HepG2 (cell line): ENCODE results near the gene SCGB2A2. TPM values are rescaled to one million over a fixed set of nuclear protein-coding genes. Genes with fewer than 3 reads are reported as not detected.

Experiments
- JUND ChIP-seq: sonication (generic); formaldehyde crosslinking; IDR thresholded peaks from 2 replicates; pipeline ENCODE4 v1.8.0; 2022; ENCODE audit warnings: mild to moderate bottlenecking, missing genetic modification reagents
- RXRB ChIP-seq: IDR thresholded peaks from 2 replicates; pipeline ENCODE4 v1.6.1; 2016; ENCODE audit warnings: borderline replicate concordance, missing genetic modification reagents, missing compliant biosample characterization
- TBL1XR1 ChIP-seq: fragments of 150-350 bp; IDR thresholded peaks from 2 replicates; pipeline ENCODE4 v1.6.1; 2014; ENCODE audit warnings: borderline replicate concordance, low read length; ENCODE audit not compliant: partially characterized antibody
- TRIM24 ChIP-seq: sonication (generic); formaldehyde crosslinking; IDR thresholded peaks from 2 replicates; pipeline ENCODE4 v1.8.0; 2022; ENCODE audit warnings: mild to moderate bottlenecking, missing genetic modification reagents
- YEATS4 ChIP-seq: sonication (generic); formaldehyde crosslinking; IDR thresholded peaks from 2 replicates; pipeline ENCODE4 v1.4.0; 2020; ENCODE audit warnings: missing genetic modification reagents, borderline replicate concordance
- ZFAT ChIP-seq: sonication (generic); formaldehyde crosslinking; conservative IDR thresholded peaks from 2 replicates; pipeline ENCODE4 v1.8.1; 2023; ENCODE audit warnings: missing genetic modification reagents, inconsistent platforms
- ZNF367 ChIP-seq: sonication (generic); formaldehyde crosslinking; IDR thresholded peaks from 2 replicates; pipeline ENCODE4 v1.4.0; 2020; ENCODE audit warnings: missing genetic modification reagents, borderline replicate concordance
- ZNF607 ChIP-seq: sonication (generic); formaldehyde crosslinking; IDR thresholded peaks from 2 replicates; pipeline ENCODE4 v1.5.1; 2020; ENCODE audit warnings: missing genetic modification reagents, mild to moderate bottlenecking, borderline replicate concordance
- ZNF709 ChIP-seq: sonication (generic); formaldehyde crosslinking; IDR thresholded peaks from 2 replicates; pipeline ENCODE4 v1.5.0; 2020; ENCODE audit warnings: mild to moderate bottlenecking, missing genetic modification reagents
- ZNF768 ChIP-seq: sonication (generic); formaldehyde crosslinking; IDR thresholded peaks from 2 replicates; pipeline ENCODE4 v1.4.0; 2020; ENCODE audit warnings: missing genetic modification reagents
- polyA plus RNA-seq, 8 experiments: library from polyadenylated mRNA; depleted of rRNA in 3 of 8; stranded (reverse) in 7 of 8; unstranded in 1 of 8; fragments of >200 nt; fragmentation: Illumina TruSeq in 4 of 8; extraction: Trizol in 4 of 8; gene quantifications; 2 replicates each; pipeline versions ENCODE4 v1.2.1 to v1.2.3, GENCODE V29; 2011 to 2016; ENCODE audit warnings: low read depth in 4 of 8, missing spikeins in 1 of 8, mixed read lengths in 1 of 8; ENCODE audit not compliant: insufficient read depth in 1 of 8
- total RNA-seq, 5 experiments: library from RNA; depleted of rRNA; stranded (reverse); fragments of >200 nt; fragmentation: Illumina TruSeq; extraction: Trizol; gene quantifications; 2 replicates each; pipeline ENCODE4 v1.2.3, GENCODE V29; 2016; ENCODE audit warnings: low read depth in 1 of 5
- TF ChIP-seq, protein P1 (sequence below): sonication (generic); formaldehyde crosslinking; IDR thresholded peaks from 2 replicates; pipeline ENCODE4 v1.8.1; 2022; ENCODE audit warnings: low read depth, mild to moderate bottlenecking, missing genetic modification reagents
- TF ChIP-seq, protein P2 (sequence below): sonication (generic); formaldehyde crosslinking; IDR thresholded peaks from 2 replicates; pipeline ENCODE4 v1.8.0; 2022; ENCODE audit warnings: mild to moderate bottlenecking, missing genetic modification reagents; ENCODE audit not compliant: insufficient replicate concordance
- TF ChIP-seq, protein P3 (sequence below): sonication (generic); formaldehyde crosslinking; IDR thresholded peaks from 2 replicates; pipeline ENCODE4 v1.4.0; 2020; ENCODE audit warnings: missing genetic modification reagents
- TF ChIP-seq, protein P4 (sequence below): sonication (generic); formaldehyde crosslinking; IDR thresholded peaks from 2 replicates; pipeline ENCODE4 v1.5.0; 2020; ENCODE audit warnings: mild to moderate bottlenecking, missing genetic modification reagents, borderline replicate concordance
- TF ChIP-seq, protein P5 (sequence below): sonication (generic); formaldehyde crosslinking; IDR thresholded peaks from 2 replicates; pipeline ENCODE4 v1.5.0; 2020; ENCODE audit warnings: mild to moderate bottlenecking, low read depth, missing genetic modification reagents, borderline replicate concordance
- TF ChIP-seq, protein P6 (sequence below): sonication (generic); formaldehyde crosslinking; IDR thresholded peaks from 2 replicates; pipeline ENCODE4 v1.5.0; 2020; ENCODE audit warnings: missing genetic modification reagents

SCGB2A2 gene
- total and polyA plus RNA-seq, 2 of the 13 experiments (the other 11 are each of a cell fraction or from before 2014, with no cell fraction given), result 0.12 TPM; not detected in 1

DNA sequence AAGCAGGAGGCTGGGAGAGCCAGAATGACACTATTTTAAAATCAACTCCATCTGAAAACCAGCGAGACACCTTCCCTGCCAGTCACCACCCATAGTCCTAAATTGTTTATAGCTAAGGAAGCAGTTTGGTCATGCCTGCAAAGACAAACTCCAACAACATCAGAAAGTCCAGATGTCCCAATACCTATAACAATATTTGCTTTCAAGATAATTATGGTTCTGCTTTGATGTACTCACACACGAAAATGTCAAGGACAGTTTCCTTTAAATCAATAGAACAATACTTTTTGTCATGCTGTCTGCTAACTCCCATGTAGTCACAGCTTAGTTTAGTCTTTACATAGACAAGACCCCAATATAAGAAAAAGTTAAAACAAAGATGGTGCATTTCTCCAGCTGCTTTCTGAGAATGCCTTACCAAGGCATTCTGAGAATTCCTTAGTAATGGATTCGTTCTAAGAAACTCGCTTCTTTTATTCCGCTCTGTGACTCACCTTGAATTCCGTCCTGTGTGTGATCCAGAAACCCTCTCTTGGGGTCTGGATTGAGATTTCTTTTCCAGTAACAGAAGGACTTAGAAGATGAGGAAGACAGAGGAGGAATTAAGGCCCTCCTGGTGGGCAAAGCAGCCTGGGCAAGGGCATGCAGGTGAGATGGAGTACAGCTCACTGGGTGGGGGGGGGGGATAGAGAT is 9.6 kb upstream of the SCGB2A2 start (continued):
- TF ChIP-seq, protein P1, sequence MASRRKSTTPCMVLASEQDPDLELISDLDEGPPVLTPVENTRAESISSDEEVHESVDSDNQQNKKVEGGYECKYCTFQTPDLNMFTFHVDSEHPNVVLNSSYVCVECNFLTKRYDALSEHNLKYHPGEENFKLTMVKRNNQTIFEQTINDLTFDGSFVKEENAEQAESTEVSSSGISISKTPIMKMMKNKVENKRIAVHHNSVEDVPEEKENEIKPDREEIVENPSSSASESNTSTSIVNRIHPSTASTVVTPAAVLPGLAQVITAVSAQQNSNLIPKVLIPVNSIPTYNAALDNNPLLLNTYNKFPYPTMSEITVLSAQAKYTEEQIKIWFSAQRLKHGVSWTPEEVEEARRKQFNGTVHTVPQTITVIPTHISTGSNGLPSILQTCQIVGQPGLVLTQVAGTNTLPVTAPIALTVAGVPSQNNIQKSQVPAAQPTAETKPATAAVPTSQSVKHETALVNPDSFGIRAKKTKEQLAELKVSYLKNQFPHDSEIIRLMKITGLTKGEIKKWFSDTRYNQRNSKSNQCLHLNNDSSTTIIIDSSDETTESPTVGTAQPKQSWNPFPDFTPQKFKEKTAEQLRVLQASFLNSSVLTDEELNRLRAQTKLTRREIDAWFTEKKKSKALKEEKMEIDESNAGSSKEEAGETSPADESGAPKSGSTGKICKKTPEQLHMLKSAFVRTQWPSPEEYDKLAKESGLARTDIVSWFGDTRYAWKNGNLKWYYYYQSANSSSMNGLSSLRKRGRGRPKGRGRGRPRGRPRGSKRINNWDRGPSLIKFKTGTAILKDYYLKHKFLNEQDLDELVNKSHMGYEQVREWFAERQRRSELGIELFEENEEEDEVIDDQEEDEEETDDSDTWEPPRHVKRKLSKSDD (CRISPR knock-in tag), result no peak
- peak; percentile 81 for TF ChIP-seq TBL1XR1
- TF ChIP-seq, protein P2, sequence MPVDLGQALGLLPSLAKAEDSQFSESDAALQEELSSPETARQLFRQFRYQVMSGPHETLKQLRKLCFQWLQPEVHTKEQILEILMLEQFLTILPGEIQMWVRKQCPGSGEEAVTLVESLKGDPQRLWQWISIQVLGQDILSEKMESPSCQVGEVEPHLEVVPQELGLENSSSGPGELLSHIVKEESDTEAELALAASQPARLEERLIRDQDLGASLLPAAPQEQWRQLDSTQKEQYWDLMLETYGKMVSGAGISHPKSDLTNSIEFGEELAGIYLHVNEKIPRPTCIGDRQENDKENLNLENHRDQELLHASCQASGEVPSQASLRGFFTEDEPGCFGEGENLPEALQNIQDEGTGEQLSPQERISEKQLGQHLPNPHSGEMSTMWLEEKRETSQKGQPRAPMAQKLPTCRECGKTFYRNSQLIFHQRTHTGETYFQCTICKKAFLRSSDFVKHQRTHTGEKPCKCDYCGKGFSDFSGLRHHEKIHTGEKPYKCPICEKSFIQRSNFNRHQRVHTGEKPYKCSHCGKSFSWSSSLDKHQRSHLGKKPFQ (CRISPR knock-in tag), result no peak
- 0 out of 2 replicates have a peak, but pooled peaks have one; percentile 45 for TF ChIP-seq YEATS4 (CRISPR knock-in tag)
- TF ChIP-seq, protein P3, sequence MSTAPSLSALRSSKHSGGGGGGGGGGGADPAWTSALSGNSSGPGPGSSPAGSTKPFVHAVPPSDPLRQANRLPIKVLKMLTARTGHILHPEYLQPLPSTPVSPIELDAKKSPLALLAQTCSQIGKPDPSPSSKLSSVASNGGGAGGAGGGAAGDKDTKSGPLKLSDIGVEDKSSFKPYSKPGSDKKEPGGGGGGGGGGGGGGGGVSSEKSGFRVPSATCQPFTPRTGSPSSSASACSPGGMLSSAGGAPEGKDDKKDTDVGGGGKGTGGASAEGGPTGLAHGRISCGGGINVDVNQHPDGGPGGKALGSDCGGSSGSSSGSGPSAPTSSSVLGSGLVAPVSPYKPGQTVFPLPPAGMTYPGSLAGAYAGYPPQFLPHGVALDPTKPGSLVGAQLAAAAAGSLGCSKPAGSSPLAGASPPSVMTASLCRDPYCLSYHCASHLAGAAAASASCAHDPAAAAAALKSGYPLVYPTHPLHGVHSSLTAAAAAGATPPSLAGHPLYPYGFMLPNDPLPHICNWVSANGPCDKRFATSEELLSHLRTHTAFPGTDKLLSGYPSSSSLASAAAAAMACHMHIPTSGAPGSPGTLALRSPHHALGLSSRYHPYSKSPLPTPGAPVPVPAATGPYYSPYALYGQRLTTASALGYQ (CRISPR knock-in tag), result peak; percentile 88
- TF ChIP-seq ZNF768 (CRISPR knock-in tag), result no peak
- no peak; the same call in 1 of the 2 replicates for TF ChIP-seq ZNF607
- TF ChIP-seq JUND (CRISPR knock-in tag), result no peak
- TF ChIP-seq ZNF367 (CRISPR knock-in tag), result no peak
- peak; percentile 95 for TF ChIP-seq RXRB (CRISPR knock-in tag)
- TF ChIP-seq, protein P4, sequence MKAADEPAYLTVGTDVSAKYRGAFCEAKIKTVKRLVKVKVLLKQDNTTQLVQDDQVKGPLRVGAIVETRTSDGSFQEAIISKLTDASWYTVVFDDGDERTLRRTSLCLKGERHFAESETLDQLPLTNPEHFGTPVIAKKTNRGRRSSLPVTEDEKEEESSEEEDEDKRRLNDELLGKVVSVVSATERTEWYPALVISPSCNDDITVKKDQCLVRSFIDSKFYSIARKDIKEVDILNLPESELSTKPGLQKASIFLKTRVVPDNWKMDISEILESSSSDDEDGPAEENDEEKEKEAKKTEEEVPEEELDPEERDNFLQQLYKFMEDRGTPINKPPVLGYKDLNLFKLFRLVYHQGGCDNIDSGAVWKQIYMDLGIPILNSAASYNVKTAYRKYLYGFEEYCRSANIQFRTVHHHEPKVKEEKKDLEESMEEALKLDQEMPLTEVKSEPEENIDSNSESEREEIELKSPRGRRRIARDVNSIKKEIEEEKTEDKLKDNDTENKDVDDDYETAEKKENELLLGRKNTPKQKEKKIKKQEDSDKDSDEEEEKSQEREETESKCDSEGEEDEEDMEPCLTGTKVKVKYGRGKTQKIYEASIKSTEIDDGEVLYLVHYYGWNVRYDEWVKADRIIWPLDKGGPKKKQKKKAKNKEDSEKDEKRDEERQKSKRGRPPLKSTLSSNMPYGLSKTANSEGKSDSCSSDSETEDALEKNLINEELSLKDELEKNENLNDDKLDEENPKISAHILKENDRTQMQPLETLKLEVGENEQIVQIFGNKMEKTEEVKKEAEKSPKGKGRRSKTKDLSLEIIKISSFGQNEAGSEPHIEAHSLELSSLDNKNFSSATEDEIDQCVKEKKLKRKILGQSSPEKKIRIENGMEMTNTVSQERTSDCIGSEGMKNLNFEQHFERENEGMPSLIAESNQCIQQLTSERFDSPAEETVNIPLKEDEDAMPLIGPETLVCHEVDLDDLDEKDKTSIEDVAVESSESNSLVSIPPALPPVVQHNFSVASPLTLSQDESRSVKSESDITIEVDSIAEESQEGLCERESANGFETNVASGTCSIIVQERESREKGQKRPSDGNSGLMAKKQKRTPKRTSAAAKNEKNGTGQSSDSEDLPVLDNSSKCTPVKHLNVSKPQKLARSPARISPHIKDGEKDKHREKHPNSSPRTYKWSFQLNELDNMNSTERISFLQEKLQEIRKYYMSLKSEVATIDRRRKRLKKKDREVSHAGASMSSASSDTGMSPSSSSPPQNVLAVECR (CRISPR knock-in tag), result peak; percentile 46; the same call in 1 of the 2 replicates
- TF ChIP-seq, protein P5, sequence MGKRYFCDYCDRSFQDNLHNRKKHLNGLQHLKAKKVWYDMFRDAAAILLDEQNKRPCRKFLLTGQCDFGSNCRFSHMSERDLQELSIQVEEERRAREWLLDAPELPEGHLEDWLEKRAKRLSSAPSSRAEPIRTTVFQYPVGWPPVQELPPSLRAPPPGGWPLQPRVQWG (CRISPR knock-in tag), result no peak
- no peak for TF ChIP-seq ZNF709 (CRISPR knock-in tag)
- TF ChIP-seq, protein P6, sequence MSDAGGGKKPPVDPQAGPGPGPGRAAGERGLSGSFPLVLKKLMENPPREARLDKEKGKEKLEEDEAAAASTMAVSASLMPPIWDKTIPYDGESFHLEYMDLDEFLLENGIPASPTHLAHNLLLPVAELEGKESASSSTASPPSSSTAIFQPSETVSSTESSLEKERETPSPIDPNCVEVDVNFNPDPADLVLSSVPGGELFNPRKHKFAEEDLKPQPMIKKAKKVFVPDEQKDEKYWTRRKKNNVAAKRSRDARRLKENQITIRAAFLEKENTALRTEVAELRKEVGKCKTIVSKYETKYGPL (CRISPR knock-in tag), result no peak
- no peak for TF ChIP-seq ZFAT (CRISPR knock-in tag)
- TF ChIP-seq TRIM24, result peak; percentile 69; the same call in 1 of the 2 replicates
